ENCODE measurements around the gene BMP2K.

GRCh38 chr4:78797777-78798284, 21.7 kb downstream of the BMP2K start:
- TF ChIP-seq, protein P1, sequence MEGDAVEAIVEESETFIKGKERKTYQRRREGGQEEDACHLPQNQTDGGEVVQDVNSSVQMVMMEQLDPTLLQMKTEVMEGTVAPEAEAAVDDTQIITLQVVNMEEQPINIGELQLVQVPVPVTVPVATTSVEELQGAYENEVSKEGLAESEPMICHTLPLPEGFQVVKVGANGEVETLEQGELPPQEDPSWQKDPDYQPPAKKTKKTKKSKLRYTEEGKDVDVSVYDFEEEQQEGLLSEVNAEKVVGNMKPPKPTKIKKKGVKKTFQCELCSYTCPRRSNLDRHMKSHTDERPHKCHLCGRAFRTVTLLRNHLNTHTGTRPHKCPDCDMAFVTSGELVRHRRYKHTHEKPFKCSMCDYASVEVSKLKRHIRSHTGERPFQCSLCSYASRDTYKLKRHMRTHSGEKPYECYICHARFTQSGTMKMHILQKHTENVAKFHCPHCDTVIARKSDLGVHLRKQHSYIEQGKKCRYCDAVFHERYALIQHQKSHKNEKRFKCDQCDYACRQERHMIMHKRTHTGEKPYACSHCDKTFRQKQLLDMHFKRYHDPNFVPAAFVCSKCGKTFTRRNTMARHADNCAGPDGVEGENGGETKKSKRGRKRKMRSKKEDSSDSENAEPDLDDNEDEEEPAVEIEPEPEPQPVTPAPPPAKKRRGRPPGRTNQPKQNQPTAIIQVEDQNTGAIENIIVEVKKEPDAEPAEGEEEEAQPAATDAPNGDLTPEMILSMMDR (IDR thresholded peaks at IDR 0.05): no peak
- no peak for TF ChIP-seq POLR2AphosphoS5 (IDR thresholded peaks at IDR 0.05)
